ENCODE data around the gene LAMTOR2. TPM values are rescaled to one million over a fixed set of nuclear protein-coding genes. Genes with fewer than 3 reads are reported as not detected.

Gene LAMTOR2
- total and polyA plus RNA-seq, 2 experiments from 2014 or later = 67.3 to 108 TPM

- Histone ChIP-seq H3K27ac (ENCODE audit: low read depth) (no peak overlapping the region), H3F3A (replicated peaks; ENCODE audit: low read depth) (peaks cover 25% of the 10 kb centered on the region), H4K20me1 (replicated peaks; ENCODE audit: insufficient read depth) (peaks cover 6% of the 10 kb centered on the region), H2AFZ (no peak overlapping the region), H3K4me2 (no peak overlapping the region), H3K4me3 (no peak overlapping the region), H3K27me3 (ENCODE audit: insufficient read depth) (no peaks in the 10 kb centered on the region), H3K79me2 (replicated peaks; ENCODE audit: insufficient read depth) (peaks cover under 1% of the 10 kb centered on the region; the same call in 1 of the 2 replicates), H3K36me3 (ENCODE audit: insufficient read depth) (no peaks in the 10 kb centered on the region), H3K4me1 (ENCODE audit: insufficient read depth) (peaks cover 44% of the 10 kb centered on the region), H3K9me2 (ENCODE audit: insufficient read depth) (no peaks in the 10 kb centered on the region)
- DNase-seq (ENCODE audit: low spot score) = no peak
- Mint-ChIP-seq H3K4me1 (peaks cover 57% of the 10 kb centered on the region), H3K27ac (peak overlapping the region; percentile 40), H3K27me3 (ENCODE audit: insufficient read depth, low read depth, poor library complexity) (peaks cover 17% of the 10 kb centered on the region), H3K36me3 (ENCODE audit: low read depth) (peaks cover 48% of the 10 kb centered on the region), H3K9me3 (no peaks in the 10 kb centered on the region; the same call in 2 of the 3 replicates), H3K4me3 (no peak overlapping the region; the same call in 2 of the 3 replicates)
- ATAC-seq = no peak
- no peak for TF ChIP-seq ZNF331 (CRISPR knock-in tag; IDR thresholded peaks at IDR 0.05; ENCODE audit: low read depth)
- no peak for TF ChIP-seq NANOG (IDR thresholded peaks at IDR 0.05; ENCODE audit: borderline replicate concordance)
- TF ChIP-seq, protein P1, sequence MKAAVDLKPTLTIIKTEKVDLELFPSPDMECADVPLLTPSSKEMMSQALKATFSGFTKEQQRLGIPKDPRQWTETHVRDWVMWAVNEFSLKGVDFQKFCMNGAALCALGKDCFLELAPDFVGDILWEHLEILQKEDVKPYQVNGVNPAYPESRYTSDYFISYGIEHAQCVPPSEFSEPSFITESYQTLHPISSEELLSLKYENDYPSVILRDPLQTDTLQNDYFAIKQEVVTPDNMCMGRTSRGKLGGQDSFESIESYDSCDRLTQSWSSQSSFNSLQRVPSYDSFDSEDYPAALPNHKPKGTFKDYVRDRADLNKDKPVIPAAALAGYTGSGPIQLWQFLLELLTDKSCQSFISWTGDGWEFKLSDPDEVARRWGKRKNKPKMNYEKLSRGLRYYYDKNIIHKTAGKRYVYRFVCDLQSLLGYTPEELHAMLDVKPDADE (IDR thresholded peaks at IDR 0.05) = no peak
- TF ChIP-seq POLR2AphosphoS5 (IDR thresholded peaks at IDR 0.05; ENCODE audit: low read depth) = no peak
- TF ChIP-seq CREB1 (CRISPR knock-in tag; IDR thresholded peaks at IDR 0.05; ENCODE audit: low read depth) = no peak
- no peak for TF ChIP-seq JUNB (IDR thresholded peaks at IDR 0.05; ENCODE audit: unreplicated experiment)
- TF ChIP-seq REST (IDR thresholded peaks at IDR 0.05; ENCODE audit: unreplicated experiment) = no peak
- no peak for TF ChIP-seq EZH2phosphoT487 (IDR thresholded peaks at IDR 0.05; ENCODE audit: unreplicated experiment)
- no peak for TF ChIP-seq EZH2 (IDR thresholded peaks at IDR 0.05; ENCODE audit: low read depth, unreplicated experiment)
- no peak for TF ChIP-seq ZNF114 (CRISPR knock-in tag; IDR thresholded peaks at IDR 0.05)
- TF ChIP-seq, protein P2, sequence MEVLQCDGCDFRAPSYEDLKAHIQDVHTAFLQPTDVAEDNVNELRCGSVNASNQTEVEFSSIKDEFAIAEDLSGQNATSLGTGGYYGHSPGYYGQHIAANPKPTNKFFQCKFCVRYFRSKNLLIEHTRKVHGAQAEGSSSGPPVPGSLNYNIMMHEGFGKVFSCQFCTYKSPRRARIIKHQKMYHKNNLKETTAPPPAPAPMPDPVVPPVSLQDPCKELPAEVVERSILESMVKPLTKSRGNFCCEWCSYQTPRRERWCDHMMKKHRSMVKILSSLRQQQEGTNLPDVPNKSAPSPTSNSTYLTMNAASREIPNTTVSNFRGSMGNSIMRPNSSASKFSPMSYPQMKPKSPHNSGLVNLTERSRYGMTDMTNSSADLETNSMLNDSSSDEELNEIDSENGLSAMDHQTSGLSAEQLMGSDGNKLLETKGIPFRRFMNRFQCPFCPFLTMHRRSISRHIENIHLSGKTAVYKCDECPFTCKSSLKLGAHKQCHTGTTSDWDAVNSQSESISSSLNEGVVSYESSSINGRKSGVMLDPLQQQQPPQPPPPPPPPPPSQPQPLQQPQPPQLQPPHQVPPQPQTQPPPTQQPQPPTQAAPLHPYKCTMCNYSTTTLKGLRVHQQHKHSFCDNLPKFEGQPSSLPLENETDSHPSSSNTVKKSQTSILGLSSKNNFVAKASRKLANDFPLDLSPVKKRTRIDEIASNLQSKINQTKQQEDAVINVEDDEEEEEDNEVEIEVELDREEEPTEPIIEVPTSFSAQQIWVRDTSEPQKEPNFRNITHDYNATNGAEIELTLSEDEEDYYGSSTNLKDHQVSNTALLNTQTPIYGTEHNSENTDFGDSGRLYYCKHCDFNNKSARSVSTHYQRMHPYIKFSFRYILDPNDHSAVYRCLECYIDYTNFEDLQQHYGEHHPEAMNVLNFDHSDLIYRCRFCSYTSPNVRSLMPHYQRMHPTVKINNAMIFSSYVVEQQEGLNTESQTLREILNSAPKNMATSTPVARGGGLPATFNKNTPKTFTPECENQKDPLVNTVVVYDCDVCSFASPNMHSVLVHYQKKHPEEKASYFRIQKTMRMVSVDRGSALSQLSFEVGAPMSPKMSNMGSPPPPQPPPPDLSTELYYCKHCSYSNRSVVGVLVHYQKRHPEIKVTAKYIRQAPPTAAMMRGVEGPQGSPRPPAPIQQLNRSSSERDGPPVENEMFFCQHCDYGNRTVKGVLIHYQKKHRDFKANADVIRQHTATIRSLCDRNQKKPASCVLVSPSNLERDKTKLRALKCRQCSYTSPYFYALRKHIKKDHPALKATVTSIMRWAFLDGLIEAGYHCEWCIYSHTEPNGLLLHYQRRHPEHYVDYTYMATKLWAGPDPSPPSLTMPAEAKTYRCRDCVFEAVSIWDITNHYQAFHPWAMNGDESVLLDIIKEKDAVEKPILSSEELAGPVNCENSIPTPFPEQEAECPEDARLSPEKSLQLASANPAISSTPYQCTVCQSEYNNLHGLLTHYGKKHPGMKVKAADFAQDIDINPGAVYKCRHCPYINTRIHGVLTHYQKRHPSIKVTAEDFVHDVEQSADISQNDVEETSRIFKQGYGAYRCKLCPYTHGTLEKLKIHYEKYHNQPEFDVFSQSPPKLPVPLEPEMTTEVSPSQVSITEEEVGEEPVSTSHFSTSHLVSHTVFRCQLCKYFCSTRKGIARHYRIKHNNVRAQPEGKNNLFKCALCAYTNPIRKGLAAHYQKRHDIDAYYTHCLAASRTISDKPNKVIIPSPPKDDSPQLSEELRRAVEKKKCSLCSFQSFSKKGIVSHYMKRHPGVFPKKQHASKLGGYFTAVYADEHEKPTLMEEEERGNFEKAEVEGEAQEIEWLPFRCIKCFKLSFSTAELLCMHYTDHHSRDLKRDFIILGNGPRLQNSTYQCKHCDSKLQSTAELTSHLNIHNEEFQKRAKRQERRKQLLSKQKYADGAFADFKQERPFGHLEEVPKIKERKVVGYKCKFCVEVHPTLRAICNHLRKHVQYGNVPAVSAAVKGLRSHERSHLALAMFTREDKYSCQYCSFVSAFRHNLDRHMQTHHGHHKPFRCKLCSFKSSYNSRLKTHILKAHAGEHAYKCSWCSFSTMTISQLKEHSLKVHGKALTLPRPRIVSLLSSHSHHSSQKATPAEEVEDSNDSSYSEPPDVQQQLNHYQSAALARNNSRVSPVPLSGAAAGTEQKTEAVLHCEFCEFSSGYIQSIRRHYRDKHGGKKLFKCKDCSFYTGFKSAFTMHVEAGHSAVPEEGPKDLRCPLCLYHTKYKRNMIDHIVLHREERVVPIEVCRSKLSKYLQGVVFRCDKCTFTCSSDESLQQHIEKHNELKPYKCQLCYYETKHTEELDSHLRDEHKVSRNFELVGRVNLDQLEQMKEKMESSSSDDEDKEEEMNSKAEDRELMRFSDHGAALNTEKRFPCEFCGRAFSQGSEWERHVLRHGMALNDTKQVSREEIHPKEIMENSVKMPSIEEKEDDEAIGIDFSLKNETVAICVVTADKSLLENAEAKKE (CRISPR knock-in tag; IDR thresholded peaks at IDR 0.05) = no peak
- TF ChIP-seq CTCF (conservative IDR thresholded peaks at IDR 0.05; ENCODE audit: low read depth in 2 of 2) = no peak
- no peak for TF ChIP-seq STAT1 (IDR thresholded peaks at IDR 0.05; ENCODE audit: unreplicated experiment)
These were observed 15.2 kb downstream of the LAMTOR2 start for GRCh38 chr1:156069490-156070455.
